ENCODE measurements around the gene PIEZO1.

PIEZO1 gene

DNA sequence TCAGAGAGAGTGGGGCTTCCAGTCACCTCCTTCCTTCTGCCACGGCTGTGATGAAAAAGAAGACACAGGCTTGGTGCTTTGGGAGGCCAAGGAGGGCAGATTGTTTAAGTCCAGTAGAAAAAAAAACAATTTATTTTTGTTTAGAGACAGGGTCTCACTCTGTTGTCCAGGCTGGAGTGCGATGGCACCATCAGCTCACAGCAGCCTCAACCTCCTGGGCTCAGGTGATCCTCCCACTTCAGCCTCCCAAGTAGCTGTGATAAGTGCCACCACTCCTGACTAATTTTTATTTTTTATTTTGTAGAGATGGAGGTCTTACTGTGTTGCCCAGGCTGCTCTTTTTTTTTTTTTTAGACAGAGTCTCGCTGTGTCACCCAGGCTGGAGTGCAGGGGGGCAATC, 119.5 kb downstream of the PIEZO1 start:
- TF ChIP-seq, protein P1, sequence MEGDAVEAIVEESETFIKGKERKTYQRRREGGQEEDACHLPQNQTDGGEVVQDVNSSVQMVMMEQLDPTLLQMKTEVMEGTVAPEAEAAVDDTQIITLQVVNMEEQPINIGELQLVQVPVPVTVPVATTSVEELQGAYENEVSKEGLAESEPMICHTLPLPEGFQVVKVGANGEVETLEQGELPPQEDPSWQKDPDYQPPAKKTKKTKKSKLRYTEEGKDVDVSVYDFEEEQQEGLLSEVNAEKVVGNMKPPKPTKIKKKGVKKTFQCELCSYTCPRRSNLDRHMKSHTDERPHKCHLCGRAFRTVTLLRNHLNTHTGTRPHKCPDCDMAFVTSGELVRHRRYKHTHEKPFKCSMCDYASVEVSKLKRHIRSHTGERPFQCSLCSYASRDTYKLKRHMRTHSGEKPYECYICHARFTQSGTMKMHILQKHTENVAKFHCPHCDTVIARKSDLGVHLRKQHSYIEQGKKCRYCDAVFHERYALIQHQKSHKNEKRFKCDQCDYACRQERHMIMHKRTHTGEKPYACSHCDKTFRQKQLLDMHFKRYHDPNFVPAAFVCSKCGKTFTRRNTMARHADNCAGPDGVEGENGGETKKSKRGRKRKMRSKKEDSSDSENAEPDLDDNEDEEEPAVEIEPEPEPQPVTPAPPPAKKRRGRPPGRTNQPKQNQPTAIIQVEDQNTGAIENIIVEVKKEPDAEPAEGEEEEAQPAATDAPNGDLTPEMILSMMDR (conservative IDR thresholded peaks at IDR 0.05), result no peak
- no peak for TF ChIP-seq ZFX (IDR thresholded peaks at IDR 0.05)
- no peak overlapping the region for H3K27ac ChIP-seq

Measured in C4-2B (cell line).